Head of caudate nucleus (tissue), 42 donors: Measurements from ENCODE around the gene F7.
"Not testable (repeated sequence)": the region's sequence is repeated elsewhere in the genome, so short reads cannot be mapped to it uniquely, and the experiment has no call there.

Experiments used
- DNase-seq, 42 donors: peaks; one replicate each; pipeline versions ENCODE4 v3.0.0 to v3.0.0-alpha.2; 2020 to 2021; ENCODE audit warnings: mixed read lengths in 7 of 42
- intact Hi-C: fragments of 100-400 bp; cut with DNase I; formaldehyde crosslinking; loops from one replicate; pipeline ENCODE4 v1.15.0; 2022

F7 gene

DNA sequence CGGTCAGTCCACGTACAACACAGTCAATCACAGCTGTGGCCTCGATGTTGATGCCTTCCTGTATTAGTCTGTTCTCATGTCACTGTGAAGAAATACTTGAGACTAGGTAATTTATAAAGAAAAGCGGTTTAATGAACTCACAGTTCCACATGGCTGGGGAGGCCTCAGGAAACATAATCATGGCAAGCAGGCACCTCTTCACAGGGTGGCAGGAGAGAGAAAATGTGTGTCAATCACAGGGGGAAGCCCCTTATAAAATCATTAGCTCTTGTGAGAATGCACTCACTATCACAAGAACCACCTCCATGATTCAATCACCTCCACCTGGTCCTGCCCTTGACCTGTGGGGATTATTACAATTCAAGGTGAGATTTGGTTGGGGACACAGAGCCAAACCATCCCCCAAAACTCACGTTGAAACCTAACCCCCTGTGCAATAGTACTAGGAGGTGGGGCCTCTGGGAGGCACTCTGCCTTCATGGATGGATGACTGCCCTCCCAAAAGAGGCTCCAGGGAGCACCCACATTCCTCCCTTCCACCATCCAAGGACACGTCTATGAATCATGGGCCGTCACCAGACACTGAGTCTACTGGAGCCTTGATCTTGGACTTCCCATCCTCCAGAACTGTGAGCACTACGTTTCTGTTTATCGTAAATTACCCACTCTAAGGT is 50.5 kb downstream of the F7 start:
- peak in 2 of 42 donors; percentile 13 to 21 for DNase-seq
- intact Hi-C loops: loop anchor here (5.0 kb wide), 1 partner anchor 46 kb away; no protein-coding TSS in a partner anchor

GRCh38 chr13:113157206-113157928 is 51.8 kb downstream of the F7 start:
- DNase-seq: peak in 2 of 42 donors; percentile 11 to 31
- intact Hi-C loops: loop anchor here (5.0 kb wide), 1 partner anchor 45 kb away; no protein-coding TSS in a partner anchor

DNA sequence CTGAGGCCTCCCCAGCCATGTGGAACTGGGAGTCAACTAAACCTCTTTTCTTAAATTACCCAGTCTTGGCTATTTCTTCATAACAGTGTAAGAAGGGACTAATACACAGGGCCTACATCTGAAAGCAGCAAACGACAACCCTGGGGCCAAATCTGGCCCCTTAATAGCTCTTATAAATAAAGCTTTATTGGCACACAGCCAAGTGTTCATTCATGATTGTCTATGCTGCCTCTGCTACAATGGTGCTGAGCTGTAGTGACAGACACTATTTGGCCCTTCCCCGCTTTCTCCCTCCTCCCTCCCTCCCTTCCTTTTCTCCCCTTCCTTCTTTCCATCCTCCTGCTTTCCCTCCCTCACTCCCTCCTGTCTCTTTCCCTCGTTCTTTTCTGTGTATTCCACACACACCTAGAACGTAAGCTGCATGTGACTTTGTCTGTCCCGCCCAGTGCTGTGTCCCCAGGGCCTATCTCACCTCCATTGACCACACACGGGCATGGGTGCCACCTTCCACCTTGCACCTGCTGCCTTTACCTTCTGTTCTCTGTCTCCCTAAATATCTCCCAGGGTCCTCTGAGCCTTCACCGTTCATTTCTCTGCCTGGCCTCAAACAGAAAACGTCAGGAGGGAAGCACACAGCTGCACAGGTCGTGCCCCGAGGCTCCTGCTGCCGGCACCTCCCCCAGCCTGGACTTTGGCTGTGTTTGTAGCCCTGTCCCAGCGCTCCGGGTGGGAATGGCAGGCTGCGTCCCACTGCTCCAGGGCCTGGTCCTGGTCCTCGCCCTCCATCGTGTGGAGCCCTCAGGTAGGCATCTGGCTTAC is 52.5 kb downstream of the F7 start, which contains the start of gene PROZ:
TSS of gene PROZ (plus strand) at position 720 of the 819 bp plus-strand sequence. CDS start at position 733, 13 bp downstream.
- intact Hi-C loops: loop anchor here (5.0 kb wide), 1 partner anchor 44 kb away; no protein-coding TSS in a partner anchor
- DNase-seq: peak in 2 of 42 donors; percentile 11 to 17

DNA sequence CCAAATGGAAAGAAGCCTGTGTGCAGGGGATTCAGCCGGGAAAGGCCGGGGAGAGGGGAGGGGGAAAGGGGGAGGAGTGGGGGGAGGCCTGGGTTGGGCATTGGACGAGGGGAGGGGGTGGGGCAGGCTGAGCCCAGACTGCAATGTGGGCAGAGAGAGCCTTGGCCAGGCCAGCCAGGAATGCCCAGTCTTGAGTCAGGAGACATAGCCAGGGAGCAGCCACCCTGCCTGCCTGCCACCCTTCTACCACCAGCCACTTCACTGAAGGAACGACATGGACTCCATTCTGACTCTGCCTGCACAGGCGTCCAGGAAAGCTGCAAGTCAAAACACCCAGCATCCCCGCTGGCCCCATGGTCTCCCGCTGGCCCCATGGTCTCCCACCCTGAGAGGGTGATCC is 53.4 kb downstream of the F7 start:
- DNase-seq: peak in 2 of 42 donors; percentile 26 to 35
- intact Hi-C loops: loop anchor here (5.0 kb wide), 1 partner anchor 43 kb away; no protein-coding TSS in a partner anchor

- intact Hi-C loops: loop anchor here (5.0 kb wide), 1 partner anchor 43 kb away; no protein-coding TSS in a partner anchor
- DNase-seq: peak in 2 of 42 donors; percentile 18 to 31
Observed at GRCh38 chr13:113159701-113160100, 54.1 kb downstream of the F7 start.

GRCh38 chr13:113160983-113161382 is 55.4 kb downstream of the F7 start:
- peak in 2 of 42 donors; percentile 28 to 32 for DNase-seq
- intact Hi-C loops: no loop called here

DNA sequence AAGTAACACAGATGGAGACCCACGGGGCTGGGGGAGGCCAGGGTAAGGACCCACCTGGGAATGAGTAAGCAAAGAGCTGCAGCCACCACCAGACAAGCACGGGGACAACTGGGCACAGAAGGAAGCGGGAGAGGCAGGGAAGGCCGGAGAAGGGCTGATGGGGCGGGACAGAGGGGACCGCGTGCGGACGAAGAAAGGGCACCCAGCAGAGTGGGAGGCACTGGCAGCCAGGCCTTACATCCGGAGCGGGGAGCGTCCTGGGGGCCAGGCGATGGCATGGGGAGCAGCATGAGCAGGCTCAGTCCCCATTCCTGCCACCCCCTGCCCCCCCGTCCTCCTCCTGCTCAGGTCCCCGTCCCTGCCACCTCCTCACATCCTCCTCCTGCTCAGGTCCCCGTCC is 55.8 kb downstream of the F7 start:
- intact Hi-C loops: no loop called here
- peak in 2 of 42 donors; percentile 23 to 35 for DNase-seq

DNA sequence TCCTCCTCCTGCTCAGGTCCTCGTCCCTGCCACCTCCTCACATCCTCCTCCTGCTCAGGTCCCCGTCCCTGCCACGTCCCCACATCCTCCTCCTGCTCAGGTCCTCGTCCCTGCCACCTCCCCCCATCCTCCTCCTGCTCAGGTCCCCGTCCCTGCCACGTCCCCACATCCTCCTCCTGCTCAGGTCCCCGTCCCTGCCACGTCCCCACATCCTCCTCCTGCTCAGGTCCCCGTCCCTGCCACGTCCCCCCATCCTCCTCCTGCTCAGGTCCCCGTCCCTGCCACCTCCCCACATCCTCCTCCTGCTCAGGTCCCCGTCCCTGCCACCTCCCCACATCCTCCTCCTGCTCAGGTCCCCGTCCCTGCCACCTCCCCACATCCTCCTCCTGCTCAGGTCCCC is 56.4 kb downstream of the F7 start:
- peak in 1 of 42 donors; percentile 1 for DNase-seq
- intact Hi-C loops: not testable (repeated sequence)

- intact Hi-C loops: no loop called here
- DNase-seq: peak in 27 of 42 donors; percentile 23 to 72 (median 44)
Observed at GRCh38 chr13:113162783-113163685, 57.4 kb downstream of the F7 start.

- peak in 2 of 42 donors; percentile 23 to 26 for DNase-seq
- intact Hi-C loops: no loop called here
Observed at GRCh38 chr13:113164492-113164891, 58.9 kb downstream of the F7 start.

GRCh38 chr13:113166266-113166665 is 60.7 kb downstream of the F7 start:
- DNase-seq: peak in 1 of 42 donors; percentile 9
- intact Hi-C loops: no loop called here

DNA sequence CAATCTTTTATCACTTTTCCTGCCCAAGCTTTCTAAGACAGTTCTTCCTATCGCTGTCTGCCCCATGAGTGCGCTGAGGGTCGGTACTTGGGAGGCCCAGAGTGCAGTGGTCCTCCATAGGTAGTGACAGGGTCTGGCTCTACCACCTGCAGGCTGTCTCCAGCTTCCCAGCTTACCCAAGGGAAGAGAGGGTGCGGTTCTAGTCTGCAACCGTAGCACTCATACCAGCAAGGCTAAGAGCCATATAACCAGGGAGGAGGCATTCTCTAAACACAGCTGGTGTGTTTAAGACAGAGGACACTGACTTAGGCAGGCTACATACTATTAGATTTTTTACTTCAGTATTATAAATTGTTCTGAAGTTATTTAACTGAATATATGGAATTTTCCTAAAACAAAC is 61.1 kb downstream of the F7 start:
- intact Hi-C loops: no loop called here
- DNase-seq: peak in 1 of 42 donors; percentile 3

GRCh38 chr13:113167155-113167554 is 61.6 kb downstream of the F7 start:
- intact Hi-C loops: no loop called here
- peak in 1 of 42 donors; percentile 2 for DNase-seq

DNA sequence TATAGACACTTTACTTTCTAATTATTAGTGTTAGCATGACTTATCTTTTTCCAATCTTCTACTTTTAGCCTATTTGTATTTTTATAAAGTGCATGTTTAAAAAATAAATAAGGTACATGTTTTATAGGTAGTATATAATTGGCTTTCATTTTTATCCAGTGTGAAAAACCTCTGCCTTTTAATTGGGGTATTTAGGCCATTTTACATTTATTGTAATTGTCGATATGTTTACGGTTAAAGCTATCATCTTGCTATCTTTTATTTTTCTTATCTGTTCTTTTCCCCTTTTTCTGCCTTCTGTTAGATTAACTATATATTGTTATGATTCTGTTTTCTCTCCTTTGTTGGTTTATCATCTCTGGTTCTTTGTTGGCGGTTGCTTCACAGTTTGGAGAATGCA is 62.0 kb downstream of the F7 start:
- intact Hi-C loops: no loop called here
- no peak for DNase-seq

- DNase-seq: no peak
- intact Hi-C loops: no loop called here
Observed at GRCh38 chr13:113168211-113168610, 62.6 kb downstream of the F7 start.

- intact Hi-C loops: no loop called here
- DNase-seq: no peak
Observed at GRCh38 chr13:113169277-113170272, 64.0 kb downstream of the F7 start.
